Uterus (tissue), 4 donors: ENCODE data around the gene LNP1. TPM values are rescaled to one million over a fixed set of nuclear protein-coding genes. Genes with fewer than 3 reads are reported as not detected.

Source experiments
- DNase-seq, 2 donors: peaks; one replicate each; pipeline ENCODE4 v3.0.0-alpha.2; 2019 to 2020
- H3K27ac ChIP-seq, 2 donors: fragments of 200-600 bp; sonication (generic); 1 replicate in 1 of 2; 2 replicates in 1 of 2; pipeline ENCODE4 v1.5.1; 2016 to 2018
- H3K27me3 ChIP-seq, 2 donors: fragments of 200-600 bp; sonication (generic); one replicate each; pipeline ENCODE4 v1.5.1; 2018 to 2019; ENCODE audit warnings: control low read depth in 1 of 2
- H3K36me3 ChIP-seq, 2 donors: fragments of 200-600 bp; sonication (generic); one replicate each; pipeline ENCODE4 v1.5.1; 2019; ENCODE audit warnings: control low read depth in 1 of 2
- H3K4me1 ChIP-seq, 2 donors: fragments of 200-600 bp; sonication (generic); one replicate each; pipeline ENCODE4 v1.5.1; 2018 to 2019; ENCODE audit warnings: control low read depth in 1 of 2
- H3K4me3 ChIP-seq, 2 donors: fragments of 200-600 bp; sonication (generic); 1 replicate in 1 of 2; 2 replicates in 1 of 2; pipeline ENCODE4 v1.5.1; 2018 to 2019; ENCODE audit warnings: mild to moderate bottlenecking in 1 of 2
- H3K9me3 ChIP-seq, 2 donors: fragments of 200-600 bp; sonication (generic); one replicate each; pipeline ENCODE4 v1.5.1; 2019; ENCODE audit warnings: control low read depth in 1 of 2
- CTCF ChIP-seq, 4 experiments: fragments of 200-600 bp in 2 of 4; fragments of 450-650 bp in 2 of 4; sonication (generic) in 2 of 4; IDR thresholded peaks; one replicate each; pipeline ENCODE4 v1.5.1; 2016 to 2019; ENCODE audit warnings: antibody characterized with exemption in 4 of 4, mild to moderate bottlenecking in 2 of 4, moderate library complexity in 1 of 4
- POLR2A ChIP-seq, 2 donors: fragments of 450-650 bp; IDR thresholded peaks; one replicate each; pipeline ENCODE4 v1.6.1; 2016; ENCODE audit warnings: antibody characterized with exemption in 2 of 2, mild to moderate bottlenecking in 1 of 2, moderate library complexity in 1 of 2
- intact Hi-C: fragments of 100-400 bp; cut with DNase I; formaldehyde crosslinking; loops from one replicate; pipeline ENCODE4 v1.15.1; 2023; ENCODE audit warnings: low total_unique reads
- total RNA-seq, 4 donors: library from RNA; depleted of rRNA in 3 of 4; stranded (reverse); fragments of >200 nt in 3 of 4; gene quantifications; one replicate each; pipeline versions ENCODE4 v1.1.0 to v1.2.4, GENCODE V29; 2014 to 2023
- donor health status: DM: yes; HTN: yes; CAD: no.

LNP1 gene
- total RNA-seq, 4 donors from 2014 or later, result 1.3 to 12.9 (median 4.4) TPM; not detected in 1

- H3K9me3 ChIP-seq, result no peaks in the 10 kb centered on the region
- no peaks in the 10 kb centered on the region for H3K36me3 ChIP-seq
- H3K27ac ChIP-seq, result no peak overlapping the region
- DNase-seq, result no peak
- H3K4me3 ChIP-seq, result no peak overlapping the region
- no peaks in the 10 kb centered on the region for H3K4me1 ChIP-seq
- intact Hi-C loops, result no loop called here
- no peaks in the 10 kb centered on the region for H3K27me3 ChIP-seq
- no peak for TF ChIP-seq POLR2A (IDR thresholded peaks at IDR 0.05)
These were observed 10.0 kb downstream of the LNP1 start for GRCh38 chr3:100411091-100411982.

- Histone ChIP-seq H3K9me3 (no peaks in the 10 kb centered on the region), H3K36me3 (no peaks in the 10 kb centered on the region), H3K27ac (no peak overlapping the region), H3K27me3 (no peaks in the 10 kb centered on the region), H3K4me3 (no peak overlapping the region), H3K4me1 (no peaks in the 10 kb centered on the region)
- intact Hi-C loops, result no loop called here
- TF ChIP-seq CTCF (IDR thresholded peaks at IDR 0.05) (no peak), POLR2A (IDR thresholded peaks at IDR 0.05) (no peak)
- no peak for DNase-seq
These were observed 11.7 kb downstream of the LNP1 start for GRCh38 chr3:100412912-100413590.

- DNase-seq, result no peak
- TF ChIP-seq POLR2A (IDR thresholded peaks at IDR 0.05) (no peak), CTCF (IDR thresholded peaks at IDR 0.05) (no peak)
- Histone ChIP-seq H3K27me3 (no peaks in the 10 kb centered on the region), H3K4me3 (no peak overlapping the region), H3K27ac (no peak overlapping the region), H3K9me3 (no peaks in the 10 kb centered on the region), H3K4me1 (no peaks in the 10 kb centered on the region), H3K36me3 (no peaks in the 10 kb centered on the region)
- intact Hi-C loops, result no loop called here
These were observed 12.3 kb downstream of the LNP1 start for GRCh38 chr3:100413613-100414012.

GRCh38 chr3:100416176-100416575 lies 14.8 kb downstream of the LNP1 start:
- Histone ChIP-seq H3K9me3 (no peaks in the 10 kb centered on the region), H3K4me3 (no peak overlapping the region), H3K36me3 (no peaks in the 10 kb centered on the region), H3K27ac (no peak overlapping the region), H3K4me1 (no peaks in the 10 kb centered on the region), H3K27me3 (no peaks in the 10 kb centered on the region)
- TF ChIP-seq CTCF (IDR thresholded peaks at IDR 0.05) (no peak), POLR2A (IDR thresholded peaks at IDR 0.05) (no peak)
- DNase-seq, result no peak
- intact Hi-C loops, result no loop called here

GRCh38 chr3:100416863-100417262 lies 15.5 kb downstream of the LNP1 start:
- no peaks in the 10 kb centered on the region for H3K9me3 ChIP-seq
- DNase-seq, result no peak
- no peak overlapping the region for H3K4me3 ChIP-seq
- H3K27ac ChIP-seq, result no peak overlapping the region
- no peaks in the 10 kb centered on the region for H3K4me1 ChIP-seq
- H3K27me3 ChIP-seq, result no peaks in the 10 kb centered on the region
- no peaks in the 10 kb centered on the region for H3K36me3 ChIP-seq
- no peak for TF ChIP-seq POLR2A (IDR thresholded peaks at IDR 0.05)
- no peak for TF ChIP-seq CTCF (IDR thresholded peaks at IDR 0.05)
- intact Hi-C loops, result no loop called here
